PFSK-1 (cell line): ENCODE results near the gene CFAP53.

ENCODE experiments used
- POLR2AphosphoS5 ChIP-seq: IDR thresholded peaks from 2 replicates; pipeline ENCODE4 v1.6.1; 2012; ENCODE audit warnings: low read depth, mild to moderate bottlenecking, control low read depth, low read length, moderate library complexity
- REST ChIP-seq, 2 experiments: IDR thresholded peaks; 2 replicates each; pipeline versions ENCODE4 v1.6.1 to v1.8.0; 2011 to 2012; ENCODE audit warnings: low read depth in 2 of 2, low read length in 2 of 2, control low read depth in 1 of 2, inconsistent platforms in 1 of 2, mild to moderate bottlenecking in 1 of 2, moderate library complexity in 1 of 2; ENCODE audit not compliant: insufficient read depth in 1 of 2

GRCh38 chr18:50276452-50276851, 10.2 kb upstream of the CFAP53 start:
- no peak for TF ChIP-seq REST (IDR thresholded peaks at IDR 0.05; ENCODE audit: insufficient read depth in 1 of 2, low read depth in 2 of 2, low read length in 2 of 2)
- TF ChIP-seq POLR2AphosphoS5, result no peak
